T-helper 2 cell (primary cell): Measurements from ENCODE around the gene NSDHL.
"Not testable (repeated sequence)": the region's sequence is repeated elsewhere in the genome, so short reads cannot be mapped to it uniquely, and the experiment has no call there.

Source experiments
- DNase-seq, 5 experiments: peaks; one replicate each; pipeline versions ENCODE4 v3.0.0 to v3.0.0-alpha.2; 2012 to 2022

The NSDHL gene

DNA sequence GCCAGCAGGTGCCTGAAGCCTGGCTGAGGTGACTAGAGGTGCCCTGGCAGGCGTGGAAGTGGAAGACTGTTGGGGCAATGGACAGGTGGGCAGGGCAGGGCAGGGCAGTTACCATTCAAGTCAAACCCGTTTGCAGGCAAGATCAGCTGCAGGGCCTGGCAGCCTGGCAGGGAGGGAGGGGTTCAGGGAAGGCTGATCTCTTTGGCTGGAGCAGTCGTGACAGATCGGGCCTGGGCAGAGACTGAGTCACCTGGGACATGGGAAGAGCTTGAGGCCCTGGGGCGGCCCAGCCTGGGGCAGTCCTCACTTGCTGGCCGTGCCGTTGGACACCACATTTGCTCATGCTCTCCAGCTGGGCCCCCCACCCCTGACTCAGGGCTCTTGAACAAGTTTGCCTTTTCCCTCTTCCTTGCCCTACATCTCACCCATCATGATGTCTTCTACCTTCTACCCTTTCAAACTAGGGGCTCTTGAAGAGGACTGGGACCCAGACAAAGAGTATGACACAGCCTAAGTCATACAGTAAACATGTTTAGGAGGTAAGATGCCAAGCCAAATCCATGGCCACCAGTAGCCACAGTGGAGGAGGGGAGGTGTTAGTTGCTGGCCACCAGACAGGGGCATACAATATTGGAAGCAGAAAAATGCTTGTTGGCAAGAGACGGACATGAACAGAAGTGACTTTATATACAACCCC is 65.0 kb downstream of the NSDHL start:
- no peak for DNase-seq

DNA sequence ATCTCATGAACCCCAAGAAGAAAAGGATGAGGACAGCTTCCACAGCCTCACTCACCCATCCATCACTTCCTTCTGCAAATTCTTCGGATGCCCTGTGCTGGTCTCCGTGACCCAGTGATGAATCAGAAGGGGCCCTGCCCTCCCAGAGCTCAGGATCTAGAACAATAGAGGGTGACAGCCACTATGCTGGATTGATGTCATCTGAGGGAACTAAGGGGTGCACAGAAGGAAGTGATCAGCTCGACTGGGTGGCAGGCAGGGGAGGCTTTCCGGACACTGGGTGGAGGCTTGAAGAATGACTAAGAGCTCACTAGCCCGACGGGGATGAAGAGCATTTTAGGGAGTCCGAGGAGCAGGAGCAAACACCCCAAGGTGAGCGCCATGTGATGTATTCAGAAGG is 65.6 kb downstream of the NSDHL start:
- no peak for DNase-seq

DNA sequence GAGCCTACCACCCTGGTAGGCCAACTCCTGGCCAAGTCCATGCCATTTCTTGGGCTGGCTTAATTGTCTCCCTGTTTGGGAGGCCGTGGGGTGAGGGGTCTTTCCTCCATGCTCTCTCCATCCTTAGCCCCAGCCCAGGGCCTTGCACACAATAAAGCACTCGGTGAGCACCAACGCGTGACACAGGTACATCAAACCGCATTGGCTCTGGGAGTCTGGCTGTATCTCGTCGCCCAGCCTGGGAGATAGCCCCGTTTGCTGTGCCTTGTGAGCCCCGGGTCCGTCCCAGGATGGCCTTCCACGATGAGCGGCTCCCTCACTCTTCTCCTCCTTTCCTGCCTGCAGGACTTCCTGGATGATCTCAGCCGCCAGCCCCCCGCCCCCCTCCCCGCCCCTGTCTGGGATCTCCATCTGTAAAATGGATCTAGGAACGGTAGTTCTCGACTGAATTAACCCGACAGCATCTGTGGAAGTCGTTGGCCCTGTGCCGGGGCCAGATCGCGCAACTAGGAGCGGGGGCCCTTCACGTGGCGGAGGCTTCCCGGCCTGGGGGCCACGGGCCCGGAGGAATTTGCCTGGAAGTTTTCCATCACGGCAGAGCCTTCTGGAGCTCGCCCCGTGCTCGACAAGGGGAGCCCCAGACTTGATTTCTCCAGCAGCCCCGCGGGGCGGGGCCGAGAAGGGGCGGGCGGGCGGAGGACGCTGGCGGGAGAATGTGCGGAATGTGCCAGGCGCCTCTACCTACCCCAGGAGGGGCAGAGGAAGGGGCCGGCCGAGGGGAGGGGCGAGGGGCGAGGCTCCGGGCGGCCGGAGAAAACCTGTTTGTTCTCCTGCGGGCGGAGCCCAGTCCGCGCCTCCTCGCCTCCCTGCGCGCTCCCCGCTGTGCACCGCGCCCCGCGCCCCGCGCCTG is 66.6 kb downstream of the NSDHL start, which contains the start of gene ZNF185:
TSS of gene ZNF185 (plus strand) at position 846 of the 910 bp plus-strand sequence. CDS start 16,423 bp downstream, outside the sequence.
- no peak for DNase-seq

DNA sequence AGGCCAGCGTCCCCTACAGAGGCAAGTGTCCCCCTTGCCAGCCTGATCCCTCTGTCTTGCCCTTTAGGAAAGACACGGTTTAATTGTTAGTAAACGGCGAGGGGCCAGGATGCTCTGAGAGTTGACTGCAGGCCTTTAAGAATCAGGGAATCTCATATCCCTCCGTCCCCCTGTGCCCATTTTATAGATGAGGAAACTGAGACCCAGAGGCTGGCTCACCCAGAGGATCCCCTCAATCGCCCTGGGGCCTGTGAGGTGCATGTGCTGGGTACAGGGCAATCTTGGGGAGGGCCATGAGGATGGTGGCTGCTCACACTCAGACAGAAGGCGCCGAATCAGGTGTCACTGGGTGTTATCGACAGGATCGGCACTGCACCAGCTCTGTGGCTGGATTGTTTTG is 67.6 kb downstream of the NSDHL start:
- DNase-seq, result no peak

DNA sequence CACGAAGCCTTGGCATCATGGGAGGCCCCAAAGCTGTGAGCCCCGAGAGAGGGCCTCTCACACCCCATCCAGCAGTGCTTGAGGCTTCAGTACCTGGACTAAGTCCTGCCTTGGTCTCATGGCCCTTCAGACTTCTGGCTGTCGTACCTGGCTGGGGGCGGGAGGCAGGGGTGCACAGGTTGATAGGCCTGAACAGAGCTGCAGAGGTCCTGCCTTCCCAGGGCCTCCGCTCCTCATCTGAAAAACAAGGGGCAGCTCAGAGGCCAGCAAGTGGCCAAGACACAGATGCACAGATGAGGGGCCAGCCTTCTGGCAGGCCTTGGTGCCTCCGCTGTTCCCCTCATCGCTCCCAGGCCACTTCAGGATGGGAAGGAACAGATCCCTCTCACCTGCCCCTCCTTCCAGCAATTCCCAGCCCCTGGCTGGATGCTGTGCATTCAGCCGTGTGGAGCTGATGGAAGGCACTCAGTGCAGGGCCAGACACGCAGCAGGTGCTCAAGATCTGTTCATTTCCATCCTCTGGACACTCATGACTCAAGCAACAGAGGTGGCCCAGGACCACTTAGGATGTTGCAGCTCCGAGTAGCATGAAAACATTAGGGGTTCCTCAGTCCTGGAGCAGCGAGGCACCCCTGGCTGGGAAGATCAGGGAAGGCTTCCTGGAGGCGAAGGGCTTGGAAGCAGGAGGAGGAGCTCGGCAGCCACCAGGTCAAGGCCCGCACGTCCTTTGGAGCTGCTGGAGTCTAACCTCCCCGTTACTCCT is 68.4 kb downstream of the NSDHL start:
- no peak for DNase-seq

DNA sequence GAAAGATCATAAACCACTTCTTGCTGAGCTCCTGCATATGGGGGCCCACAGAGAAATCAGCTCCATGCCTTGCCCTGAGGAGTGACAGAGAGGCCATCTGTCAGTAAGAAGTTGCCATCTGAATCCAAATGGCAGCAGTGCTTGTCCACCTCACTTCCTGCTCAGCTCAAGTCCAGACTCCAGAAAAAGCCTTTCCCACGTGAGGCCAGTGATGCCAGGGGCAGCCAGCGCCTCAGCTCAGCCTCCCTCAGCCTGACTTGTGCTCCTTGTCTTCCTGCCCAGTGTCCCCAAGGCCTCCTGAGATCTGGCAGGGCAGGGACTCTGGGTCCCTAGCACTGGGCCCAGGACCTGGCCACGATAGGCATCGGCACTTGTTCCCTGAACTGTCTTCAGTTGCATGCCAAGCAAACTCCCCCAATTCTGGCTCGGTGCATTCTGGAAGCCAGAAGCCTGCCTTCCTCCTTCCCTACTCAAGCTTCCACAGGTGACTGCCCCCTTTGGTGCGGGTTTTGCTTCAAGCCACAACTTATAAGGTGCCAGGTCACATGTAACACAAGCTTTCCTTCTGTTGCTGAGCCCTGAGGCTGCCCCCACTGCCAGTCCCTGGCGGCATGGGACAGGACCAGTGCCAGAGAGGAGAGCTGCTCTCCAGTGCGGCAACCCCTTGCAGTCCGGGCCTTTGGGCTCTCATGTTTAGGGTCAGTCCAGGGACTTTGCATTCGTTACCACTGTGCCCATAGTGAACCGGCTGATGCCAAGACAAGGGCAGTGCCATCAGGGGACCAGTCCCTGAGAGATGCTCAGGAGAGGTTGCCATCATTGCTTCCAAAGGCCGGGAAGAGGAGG is 69.2 kb downstream of the NSDHL start:
- DNase-seq, result no peak

DNA sequence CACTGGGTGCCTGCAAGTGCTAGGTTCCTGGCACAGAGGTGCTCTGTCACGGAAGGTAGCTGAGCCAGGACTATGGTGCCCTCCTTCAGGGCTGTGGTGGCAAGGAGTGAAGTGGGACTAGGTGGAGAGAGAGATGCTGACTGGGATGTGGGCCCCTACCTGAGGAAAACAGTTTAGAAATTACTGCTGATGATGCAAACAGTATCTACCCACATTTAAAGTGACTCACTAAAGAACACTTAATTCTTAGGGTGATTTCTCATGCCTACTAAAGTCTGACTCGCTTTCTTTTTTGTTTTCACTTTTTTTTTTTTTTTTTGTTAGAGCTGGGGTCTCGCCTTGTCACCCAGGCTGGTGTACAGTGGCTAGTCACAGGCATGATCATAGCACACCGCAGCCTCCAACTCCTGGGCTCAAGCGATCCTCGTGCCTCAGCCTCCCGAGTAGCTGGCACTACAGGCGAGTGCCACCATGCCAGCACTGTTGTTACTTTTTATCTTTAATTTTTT is 70.1 kb downstream of the NSDHL start:
- no peak for DNase-seq

DNA sequence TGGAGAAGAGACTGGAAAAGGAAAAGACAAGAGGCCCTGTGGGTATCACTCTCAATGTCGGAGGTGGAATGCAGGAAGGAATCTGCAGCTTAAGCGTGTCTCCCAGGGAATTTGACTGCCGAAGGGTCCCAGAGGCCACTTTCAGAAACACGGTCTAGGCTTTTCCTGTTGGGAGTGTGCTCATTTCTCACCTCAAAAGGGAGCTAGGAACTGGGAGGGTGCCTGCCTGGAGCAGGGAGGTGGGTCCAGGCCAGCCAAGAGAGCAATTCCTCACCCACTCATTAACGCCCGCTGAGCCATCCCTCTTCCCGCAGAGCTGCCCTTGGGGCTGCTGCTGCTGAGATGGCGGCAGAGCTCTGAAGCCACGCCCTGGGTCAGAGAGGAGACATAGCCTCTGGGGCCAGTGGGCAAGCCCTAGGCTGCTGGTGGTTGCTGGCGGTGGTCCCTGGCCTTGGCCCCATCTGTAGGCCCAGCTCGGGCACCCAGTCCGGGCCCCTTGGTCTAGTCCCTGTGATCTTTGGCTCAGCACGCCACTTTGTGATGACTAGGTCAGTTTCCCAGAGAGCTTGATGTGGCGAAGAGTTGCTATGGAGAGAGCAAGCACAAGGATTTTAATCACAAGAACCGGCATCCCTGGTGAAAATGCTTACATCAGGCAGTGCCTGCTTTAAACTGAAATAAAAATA is 71.1 kb downstream of the NSDHL start:
- DNase-seq, result no peak

DNA sequence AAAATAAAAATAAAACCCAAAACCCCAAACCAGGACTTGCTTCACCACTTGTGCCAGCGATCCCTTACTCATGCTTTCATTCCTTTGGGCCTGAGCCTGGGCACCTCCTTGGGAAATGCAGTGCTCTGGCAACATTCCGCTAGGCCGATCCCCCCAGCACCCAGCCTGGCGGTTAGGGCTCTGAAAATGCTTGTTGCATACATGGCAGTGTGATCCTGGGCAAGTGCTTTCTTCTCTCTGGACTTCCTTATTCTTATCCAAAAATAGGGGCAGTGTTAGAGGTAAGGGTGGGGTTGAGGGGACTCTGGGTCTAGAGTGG is 71.6 kb downstream of the NSDHL start:
- DNase-seq, result no peak

DNA sequence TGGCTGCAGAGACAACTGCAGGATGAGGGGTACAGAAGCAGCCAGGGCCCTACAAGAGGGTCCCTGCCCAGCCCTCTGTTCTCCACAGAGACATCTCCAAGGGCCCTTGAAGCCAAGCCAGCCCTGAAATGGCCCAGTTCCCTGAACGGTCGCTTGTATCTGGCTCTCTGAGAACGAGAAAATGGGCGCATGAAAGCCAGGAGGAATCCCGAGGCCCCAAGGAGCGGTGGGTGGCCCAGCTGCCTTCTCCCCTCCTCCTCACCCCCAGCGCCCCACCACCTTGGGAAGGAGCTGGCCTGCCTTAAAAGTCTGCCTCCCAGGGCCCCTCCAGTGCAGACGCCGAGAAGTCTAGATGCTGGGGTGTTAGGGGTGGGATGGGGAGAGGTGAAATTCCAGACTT is 72.7 kb downstream of the NSDHL start:
- no peak for DNase-seq

DNA sequence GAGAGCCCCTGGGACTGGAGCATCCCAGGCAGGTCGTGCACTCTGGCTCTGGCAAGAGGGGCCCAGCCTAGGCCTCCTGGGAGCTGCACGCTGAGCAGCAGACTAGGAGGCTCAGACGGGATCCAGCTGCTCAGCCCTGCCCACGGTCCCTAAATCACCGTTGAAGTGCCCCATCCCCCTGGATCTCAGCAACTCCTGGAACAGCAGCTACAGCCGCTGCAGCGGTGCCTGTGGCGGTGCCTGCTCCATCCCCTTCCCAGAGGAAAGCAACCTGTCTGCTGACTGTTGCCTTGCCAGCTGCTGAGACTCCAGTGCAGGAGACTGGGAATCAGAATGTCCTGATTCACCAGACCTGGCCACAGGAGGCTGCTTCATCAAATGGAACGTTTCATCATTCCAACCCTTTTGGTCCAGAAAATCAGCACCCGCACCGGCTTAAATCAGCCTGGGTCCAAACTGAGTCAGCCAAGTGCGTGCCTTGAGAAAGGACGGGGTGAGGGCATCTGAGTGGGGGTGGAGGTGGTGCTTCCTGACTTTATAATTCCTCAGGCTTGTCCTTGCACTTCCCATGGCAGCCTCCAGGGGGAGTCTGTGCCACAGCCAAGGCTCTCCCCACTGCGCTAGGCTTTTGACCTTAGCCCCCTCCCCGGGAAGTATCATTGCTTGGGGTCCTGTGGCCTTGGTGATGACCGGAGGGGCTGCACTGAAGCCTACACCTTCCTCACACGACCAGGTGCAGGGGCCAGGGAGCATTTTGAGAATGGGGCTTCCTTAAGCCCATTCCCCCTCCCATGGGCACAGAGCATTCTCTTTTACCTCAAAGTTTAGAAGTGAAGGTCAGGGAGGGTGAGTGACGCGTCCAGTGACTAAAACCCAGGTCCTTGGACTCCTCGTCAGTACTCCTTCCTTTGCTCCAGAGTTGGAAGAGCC is 73.6 kb downstream of the NSDHL start:
- DNase-seq, result peak in 3 of 5 experiments; percentile 5 to 13 (median 10)

DNA sequence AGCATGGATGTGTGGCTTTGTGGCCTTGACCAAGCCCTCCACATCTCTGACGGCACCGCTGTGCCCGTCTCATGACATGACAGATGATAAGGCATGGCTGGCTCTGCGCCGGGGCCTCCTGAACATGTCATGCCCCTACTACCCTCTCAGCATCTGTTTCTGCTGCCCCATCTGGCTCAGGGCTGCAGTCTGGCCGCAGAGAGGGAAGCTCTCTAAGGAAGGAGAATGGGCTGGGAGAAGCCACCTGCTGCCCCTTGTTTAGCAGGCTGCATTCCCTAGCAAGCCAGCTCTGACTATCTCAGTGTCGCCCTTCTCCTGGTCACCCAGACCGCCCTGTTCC is 74.2 kb downstream of the NSDHL start:
- no peak for DNase-seq

DNA sequence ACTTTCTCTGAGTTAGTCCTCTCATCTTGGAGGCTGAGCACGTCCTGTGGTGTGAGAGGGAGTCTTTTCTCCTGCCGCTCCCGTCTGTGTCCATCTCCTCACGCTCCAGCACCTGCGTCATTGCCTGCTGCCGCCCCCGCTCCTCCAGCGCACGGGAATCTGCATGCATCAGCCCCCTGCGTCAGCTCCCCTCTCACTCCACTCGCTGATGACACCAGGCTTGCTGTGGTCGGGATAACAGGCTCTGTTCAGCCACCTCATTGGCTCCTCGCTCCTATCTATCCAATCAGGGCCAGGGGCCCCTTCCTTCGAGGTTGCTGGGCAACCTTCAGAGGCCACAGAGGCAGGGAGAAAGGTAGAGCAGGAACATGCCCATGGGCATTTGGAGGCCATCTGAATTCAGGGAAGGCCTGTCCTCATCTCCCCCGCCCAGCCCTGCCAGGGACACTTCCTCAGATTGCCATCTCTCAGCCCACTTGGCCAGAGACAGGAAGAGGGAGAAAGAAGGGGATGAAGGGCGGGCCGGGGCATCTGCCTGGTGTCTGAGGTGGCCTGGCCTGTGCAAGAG is 76.3 kb downstream of the NSDHL start:
- DNase-seq, result no peak

DNA sequence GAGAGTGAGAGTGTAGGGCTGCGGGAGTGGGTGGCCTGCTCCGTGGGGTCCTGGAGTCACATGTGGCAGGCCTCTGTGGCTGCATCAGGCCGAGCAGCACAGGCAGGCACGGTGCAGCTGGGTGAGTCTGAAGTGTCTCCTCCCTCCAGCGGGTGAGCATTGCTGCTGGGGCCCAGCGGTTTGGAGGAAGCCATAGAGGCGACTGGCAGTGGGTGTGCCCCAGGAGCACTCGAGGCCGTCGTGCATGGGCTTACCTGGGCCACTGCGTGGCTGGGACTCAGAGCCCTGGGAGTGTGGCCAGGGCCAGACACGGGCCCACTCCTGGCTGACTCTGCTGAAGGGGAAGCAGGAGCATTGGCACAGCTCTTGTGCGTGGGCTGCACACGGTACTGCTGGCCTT is 77.6 kb downstream of the NSDHL start:
- no peak for DNase-seq

DNA sequence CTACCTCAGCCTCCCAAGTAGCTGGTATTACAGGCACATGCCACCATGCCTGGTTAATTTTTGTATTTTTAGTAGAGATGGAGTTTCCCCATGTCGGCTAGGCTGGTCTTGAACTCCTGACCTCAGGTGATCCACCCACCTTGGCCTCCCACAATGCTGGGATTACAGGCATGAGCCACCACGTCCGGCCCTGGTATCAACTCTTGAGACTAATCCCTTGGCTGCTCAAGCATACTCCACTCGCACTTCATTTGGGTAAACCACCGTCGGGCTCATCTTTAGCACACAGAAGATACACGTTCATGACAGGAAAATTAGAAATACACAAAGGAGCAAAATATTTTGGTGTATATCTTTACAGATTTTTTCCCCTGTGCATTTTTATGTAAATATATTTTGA is 79.2 kb downstream of the NSDHL start:
- not testable (repeated sequence) for DNase-seq

DNA sequence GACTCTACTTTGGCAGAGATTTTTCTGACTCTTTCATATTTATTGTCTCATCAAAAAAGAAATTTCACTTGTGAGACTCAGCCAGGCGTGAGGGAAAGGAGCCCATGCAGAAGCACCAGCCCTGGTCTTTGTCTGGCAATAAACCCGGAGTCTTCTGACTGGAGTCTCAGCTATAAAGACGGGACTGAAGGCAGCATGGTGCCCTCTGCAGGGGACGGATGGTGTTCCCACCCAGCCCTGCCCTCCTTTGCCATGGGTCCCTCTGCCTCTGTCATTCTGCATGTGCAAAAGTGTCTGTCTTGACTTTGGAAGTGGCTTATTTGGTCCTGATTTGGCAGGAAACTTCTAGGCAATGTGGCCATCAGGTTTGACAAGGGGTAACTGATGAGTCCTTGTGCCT is 81.2 kb downstream of the NSDHL start:
- DNase-seq, result peak in 1 of 5 experiments; percentile 6

DNA sequence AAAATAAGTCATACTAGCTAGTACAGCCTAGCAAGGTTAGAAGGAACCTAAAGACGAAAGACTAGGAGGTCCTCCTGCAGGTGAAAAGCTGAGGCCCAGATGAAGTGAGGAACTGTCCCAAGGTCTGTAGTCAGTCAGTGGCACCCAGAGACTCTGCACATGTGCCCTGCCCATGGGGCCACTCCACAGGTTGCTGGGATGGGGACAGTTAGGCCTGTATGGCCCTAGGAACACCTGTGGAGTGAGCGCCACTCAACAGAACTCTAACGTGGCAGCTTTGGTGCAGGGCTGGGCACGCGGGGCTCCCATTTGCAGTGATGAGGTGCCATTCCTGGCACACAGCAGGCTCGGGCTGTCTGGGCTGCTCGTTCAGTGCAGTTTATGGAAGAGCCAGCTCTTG is 81.8 kb downstream of the NSDHL start:
- no peak for DNase-seq

DNA sequence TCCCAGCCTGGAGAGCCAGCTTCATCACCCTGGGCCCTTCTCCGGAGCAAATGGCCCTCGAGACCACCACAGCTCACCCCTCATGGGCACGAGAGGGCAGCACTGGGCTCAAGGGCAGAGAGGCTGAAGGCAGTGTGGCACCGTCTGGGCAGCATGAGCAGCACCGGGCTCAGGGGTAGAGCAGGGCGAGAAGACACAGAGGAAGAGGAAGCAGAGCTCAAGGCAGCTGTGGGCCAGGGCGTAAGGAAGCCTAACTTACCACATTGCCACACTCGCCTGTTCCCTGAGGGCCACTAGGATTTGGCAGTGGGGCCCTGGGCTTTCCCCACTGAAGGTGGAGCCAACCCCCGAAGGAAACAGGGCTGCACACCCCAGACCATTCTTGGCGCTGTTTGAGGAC is 82.5 kb downstream of the NSDHL start:
- no peak for DNase-seq

DNA sequence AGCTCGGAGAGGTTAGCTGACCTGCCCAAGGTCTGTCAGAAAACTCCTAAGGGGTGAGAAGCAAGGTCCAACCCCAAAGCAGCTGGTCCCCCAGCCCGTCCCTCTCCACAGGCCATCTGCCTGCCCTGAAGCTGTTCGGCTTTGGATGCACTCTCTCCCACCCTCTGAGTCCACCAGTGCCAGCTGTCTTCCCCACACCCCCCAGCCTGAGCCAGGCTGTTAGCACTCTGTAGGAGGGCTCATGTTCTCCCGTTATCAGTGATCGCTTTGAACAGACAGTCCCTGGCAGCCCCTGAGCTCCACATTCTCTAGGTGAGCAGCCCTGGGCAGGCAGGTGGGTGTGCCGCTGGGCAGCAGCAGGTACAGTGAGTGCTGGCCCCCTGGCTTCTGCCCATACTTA is 83.0 kb downstream of the NSDHL start:
- no peak for DNase-seq

DNA sequence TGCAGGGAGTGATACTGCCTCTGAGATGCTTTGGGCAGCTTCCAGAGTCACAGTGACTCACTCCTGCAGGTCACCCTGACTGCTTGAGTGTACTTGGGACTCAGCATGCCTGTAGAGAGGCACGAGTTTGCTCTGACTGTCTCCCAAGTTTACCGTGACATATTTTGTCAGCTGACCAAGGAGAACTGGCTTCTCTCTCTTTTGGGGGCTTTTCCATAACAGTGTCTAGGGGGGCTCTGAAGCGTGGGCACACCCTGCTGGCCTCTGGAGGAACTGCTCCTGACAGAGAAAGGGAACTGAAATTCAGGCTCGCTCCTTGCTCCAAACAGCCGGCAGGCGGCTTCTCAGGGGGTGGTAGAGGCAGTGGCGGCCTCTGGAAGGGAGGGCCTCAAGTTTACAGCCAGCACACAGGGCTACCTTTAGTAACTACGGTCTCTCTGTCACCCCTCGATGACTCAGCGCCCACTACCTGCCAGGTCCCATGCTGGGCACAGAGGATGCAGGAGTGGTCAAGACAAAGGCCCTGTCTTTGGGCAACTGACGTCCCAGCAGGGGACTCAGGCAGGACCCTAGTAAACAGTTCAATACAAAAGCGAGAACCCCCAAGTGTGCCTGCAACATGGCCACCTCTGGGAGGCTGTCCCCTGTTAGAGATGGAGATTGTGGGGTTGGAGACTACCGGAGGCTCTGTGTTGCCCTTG is 84.8 kb downstream of the NSDHL start:
- no peak for DNase-seq
